Testis (tissue), 2 donors: Measurements from ENCODE around the gene CARM1.

Experiments used
- POLR2A ChIP-seq: fragments of 450-650 bp; IDR thresholded peaks from one replicate; pipeline ENCODE4 v1.6.1; 2017; ENCODE audit warnings: antibody characterized with exemption, mild to moderate bottlenecking, moderate library complexity
- TF ChIP-seq, protein P1 (sequence below), 3 experiments: fragments of 450-650 bp in 2 of 3; fragments of 200-600 bp in 1 of 3; sonication (generic) in 1 of 3; IDR thresholded peaks; one replicate each; pipeline ENCODE4 v1.5.1; 2016 to 2019; ENCODE audit warnings: antibody characterized with exemption in 3 of 3, mild to moderate bottlenecking in 2 of 3, moderate library complexity in 1 of 3

DNA sequence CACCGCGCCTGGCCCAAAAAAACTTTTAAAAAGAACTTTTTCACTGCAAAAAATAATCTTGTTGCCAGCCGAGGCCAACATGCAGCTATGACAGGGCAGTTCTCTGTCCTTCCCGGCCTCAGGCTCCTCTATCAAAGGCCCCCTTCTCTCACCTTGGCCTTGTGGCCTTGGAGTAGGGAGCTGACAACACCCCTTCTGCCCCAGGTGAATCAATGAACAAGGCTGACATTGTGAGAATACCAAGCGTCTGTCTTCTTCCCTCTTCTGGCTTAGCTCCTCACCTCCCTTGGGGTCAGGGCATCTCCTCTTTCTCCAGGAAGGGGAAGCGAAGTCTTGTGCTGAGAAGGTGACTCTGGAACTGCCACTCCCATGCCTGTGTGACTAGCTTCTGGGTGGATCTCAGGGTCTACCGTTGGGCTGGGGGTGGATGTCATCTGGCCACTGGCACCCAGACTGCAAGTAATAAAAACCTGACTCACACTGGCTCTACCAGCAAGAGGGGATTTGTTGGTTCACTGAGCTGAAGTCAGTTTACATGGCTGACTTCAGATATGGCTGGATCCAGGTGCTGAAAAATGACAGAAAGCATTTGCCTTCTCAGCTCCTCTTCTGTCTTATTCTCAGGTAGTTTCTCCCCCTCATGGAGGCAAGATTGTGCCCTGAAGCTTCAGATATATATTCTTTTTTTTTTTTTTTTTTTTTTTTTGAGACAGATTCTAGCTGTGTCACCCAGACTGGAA lies 16.8 kb upstream of the CARM1 start:
- TF ChIP-seq POLR2A: no peak
- TF ChIP-seq, protein P1, sequence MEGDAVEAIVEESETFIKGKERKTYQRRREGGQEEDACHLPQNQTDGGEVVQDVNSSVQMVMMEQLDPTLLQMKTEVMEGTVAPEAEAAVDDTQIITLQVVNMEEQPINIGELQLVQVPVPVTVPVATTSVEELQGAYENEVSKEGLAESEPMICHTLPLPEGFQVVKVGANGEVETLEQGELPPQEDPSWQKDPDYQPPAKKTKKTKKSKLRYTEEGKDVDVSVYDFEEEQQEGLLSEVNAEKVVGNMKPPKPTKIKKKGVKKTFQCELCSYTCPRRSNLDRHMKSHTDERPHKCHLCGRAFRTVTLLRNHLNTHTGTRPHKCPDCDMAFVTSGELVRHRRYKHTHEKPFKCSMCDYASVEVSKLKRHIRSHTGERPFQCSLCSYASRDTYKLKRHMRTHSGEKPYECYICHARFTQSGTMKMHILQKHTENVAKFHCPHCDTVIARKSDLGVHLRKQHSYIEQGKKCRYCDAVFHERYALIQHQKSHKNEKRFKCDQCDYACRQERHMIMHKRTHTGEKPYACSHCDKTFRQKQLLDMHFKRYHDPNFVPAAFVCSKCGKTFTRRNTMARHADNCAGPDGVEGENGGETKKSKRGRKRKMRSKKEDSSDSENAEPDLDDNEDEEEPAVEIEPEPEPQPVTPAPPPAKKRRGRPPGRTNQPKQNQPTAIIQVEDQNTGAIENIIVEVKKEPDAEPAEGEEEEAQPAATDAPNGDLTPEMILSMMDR (IDR thresholded peaks at IDR 0.05): no peak
